CD1c-positive myeloid dendritic cell (primary cell): ENCODE results near the gene HSD3B7.

Experiments
- DNase-seq: peaks from one replicate; pipeline ENCODE4 v3.0.0-alpha.2; 2016; ENCODE audit errors: extremely low spot score

The HSD3B7 gene

DNA sequence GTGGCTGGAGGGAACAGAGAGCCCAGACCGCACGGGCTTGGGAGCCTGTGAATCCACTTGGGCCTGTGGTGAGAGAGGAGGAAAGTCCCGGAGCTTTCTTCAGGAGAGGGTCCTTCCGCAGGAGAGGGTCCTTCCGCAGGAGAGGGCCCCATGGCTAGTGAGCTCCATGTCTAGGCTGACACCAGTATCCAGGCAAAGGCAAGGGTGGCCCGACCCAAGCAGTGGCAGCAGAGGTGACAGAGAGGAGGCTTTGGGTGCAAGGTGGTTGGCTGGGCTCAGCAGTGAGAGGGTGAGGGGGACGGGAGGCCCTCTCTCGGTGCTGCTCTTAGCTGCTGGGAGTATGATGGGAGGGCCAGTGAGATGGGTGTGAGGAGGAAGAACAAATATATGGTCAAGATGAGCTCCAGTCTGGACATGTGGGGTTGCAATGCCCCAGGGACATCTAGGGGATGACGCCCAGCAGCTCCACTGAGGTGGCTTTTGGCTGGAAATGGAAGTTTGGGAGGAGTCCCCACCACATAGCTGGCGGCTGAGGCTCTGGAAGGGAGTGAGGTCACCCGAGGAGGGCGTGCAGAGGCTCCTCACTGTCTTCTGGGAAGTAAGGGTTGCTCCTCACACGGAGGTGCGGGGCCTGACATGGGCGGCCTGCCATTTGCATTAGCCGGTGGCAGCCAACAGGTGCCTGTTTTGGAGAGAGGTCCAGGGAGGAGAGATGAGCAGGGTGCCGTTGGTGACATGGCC lies 2.3 kb upstream of the HSD3B7 start:
- DNase-seq, result no peak

DNA sequence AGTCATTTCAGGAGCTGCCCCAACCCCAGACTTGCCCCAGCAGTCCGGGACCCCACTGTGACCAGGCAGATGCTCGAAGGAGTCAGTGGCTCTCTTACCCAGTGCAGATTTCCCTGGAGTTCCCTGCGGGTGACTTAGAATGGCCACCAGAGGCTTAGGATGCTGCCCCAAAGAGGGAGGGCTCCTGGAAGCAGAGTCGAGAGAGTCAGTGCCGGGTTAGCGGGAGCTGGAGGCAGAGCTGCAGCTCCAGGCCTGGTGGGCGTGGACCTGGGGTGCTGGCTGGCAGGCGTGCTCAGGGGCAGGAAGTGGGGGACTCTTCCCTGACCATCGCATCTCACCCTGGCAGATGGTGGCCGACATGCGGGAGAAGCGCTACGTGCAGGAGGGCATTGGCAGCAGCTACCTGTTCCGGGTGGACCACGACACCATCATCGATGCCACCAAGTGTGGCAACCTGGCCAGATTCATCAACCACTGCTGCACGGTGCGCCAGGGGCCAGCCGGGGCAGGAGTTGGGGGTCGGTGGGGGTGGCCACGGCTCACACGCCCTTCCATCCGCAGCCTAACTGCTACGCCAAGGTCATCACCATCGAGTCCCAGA lies 1.6 kb upstream of the HSD3B7 start:
- no peak for DNase-seq

DNA sequence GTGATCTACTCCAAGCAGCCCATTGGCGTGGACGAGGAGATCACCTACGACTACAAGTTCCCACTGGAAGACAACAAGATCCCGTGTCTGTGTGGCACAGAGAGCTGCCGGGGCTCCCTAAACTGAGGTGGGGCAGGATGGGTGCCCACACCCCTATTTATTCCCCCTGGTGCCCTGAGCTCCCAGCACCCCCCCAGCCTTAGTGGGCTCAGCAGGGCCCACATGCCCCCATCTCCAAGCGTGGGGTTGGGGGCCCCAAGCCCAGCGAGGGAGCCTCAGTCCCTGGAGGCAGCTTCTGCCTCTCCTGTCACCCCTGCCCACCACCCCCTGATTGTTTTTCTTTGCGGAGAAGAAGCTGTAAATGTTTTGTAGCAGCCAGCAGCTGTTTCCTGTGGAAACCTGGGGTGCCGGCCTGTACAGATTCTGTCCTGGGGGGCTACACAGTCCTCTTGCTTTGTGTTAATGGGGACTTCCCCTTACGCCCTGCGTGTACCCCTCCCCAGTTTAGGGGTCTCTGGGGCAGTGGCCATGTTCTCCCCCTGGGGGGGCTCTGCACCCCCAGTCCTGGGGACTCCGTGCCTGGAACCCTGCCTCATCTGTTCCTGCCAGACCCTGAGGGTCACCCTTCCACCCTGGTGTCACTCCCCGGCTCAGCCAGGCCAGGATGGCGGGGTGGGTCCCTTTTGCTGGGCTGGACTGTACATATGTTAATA lies 953 bp upstream of the HSD3B7 start:
- DNase-seq, result no peak

DNA sequence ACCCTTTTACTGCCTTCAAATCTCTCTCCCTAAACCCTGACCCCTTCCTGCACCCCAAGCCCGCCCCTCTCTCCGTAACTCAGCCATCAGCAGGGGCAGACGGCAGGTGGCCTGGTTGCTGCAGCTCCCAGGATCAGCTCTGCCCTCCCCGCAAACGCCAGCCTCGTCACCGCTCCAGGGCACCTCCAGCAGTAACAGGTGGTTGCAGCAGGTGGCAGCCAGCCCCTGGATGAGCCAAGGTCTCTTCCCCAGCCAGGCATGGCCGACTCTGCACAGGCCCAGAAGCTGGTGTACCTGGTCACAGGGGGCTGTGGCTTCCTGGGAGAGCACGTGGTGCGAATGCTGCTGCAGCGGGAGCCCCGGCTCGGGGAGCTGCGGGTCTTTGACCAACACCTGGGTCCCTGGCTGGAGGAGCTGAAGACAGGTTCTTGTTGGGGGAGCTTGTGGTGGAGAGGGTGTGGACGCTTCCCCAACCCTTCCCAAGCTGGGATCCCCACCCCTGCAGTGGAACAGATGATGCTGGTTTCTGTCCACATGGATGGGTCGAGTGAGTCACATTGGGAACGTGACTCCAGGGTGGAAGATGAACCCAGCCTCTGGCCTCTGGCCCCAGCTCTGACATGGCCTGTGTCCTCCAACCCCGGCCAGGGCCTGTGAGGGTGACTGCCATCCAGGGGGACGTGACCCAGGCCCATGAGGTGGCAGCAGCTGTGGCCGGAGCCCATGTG lies 558 bp downstream of the HSD3B7 start:
- DNase-seq, result no peak

DNA sequence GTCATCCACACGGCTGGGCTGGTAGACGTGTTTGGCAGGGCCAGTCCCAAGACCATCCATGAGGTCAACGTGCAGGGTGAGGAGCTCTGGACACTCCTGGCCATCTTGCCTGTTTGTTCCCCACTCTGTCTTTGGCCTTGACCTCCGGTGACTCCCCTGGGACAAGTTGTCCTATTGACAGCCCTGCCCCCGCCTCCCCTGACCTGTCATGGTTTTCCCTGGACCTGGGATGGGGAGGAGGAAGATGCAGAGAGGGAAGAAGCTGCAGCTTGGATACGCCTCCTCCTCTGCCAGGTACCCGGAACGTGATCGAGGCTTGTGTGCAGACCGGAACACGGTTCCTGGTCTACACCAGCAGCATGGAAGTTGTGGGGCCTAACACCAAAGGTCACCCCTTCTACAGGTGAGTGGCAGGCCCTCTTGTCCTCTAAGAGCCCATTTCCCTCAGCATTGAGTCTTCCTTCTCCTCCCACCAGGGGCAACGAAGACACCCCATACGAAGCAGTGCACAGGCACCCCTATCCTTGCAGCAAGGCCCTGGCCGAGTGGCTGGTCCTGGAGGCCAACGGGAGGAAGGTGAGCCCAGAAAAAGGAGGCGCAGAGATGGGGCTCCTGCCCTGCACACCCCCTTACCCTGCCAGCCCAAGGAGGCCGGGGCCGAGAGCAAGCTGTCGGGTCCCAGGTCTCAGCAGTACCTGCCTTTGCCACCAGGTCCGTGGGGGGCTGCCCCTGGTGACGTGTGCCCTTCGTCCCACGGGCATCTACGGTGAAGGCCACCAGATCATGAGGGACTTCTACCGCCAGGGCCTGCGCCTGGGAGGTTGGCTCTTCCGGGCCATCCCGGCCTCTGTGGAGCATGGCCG lies 1.4 kb downstream of the HSD3B7 start:
- no peak for DNase-seq

DNA sequence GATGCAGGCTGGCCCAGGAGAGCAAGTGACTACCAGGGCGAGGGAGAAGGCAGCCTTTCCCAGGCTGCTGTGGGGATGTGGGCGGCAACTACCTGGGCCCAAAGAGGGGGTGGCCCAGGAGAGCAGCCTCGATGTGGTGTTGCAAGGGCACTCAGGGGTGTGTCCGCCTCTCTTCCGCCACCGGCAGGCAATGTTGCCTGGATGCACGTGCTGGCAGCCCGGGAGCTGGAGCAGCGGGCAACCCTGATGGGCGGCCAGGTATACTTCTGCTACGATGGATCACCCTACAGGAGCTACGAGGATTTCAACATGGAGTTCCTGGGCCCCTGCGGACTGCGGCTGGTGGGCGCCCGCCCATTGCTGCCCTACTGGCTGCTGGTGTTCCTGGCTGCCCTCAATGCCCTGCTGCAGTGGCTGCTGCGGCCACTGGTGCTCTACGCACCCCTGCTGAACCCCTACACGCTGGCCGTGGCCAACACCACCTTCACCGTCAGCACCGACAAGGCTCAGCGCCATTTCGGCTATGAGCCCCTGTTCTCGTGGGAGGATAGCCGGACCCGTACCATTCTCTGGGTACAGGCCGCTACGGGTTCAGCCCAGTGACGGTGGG lies 2.7 kb downstream of the HSD3B7 start:
- DNase-seq, result no peak

DNA sequence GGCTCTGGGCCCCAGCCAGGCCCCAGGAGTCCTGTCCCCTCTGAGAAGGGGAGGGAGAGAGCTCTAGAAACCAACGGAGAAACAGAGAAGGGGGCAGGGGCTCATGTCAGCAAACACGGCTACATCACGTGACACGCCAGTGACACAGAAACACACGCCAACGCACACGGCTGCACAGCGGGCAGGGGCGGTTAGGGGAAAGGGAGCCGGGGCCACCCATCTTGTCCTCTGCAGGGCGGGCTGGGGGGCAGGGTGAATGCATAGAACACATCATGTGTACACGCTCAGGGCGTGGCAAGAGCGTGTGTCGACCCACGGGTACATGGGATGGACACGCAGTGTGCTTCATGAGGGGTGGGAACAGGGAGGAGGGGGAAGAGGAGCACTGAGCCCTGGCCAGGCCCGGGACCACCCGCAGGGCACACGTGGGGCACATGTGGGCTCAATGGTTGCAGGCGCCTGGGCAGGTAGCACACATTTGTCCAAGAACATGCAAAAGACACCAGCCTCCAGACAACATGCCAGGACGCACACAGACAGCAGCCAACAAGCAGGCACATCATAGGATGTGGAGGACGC lies 4.6 kb downstream of the HSD3B7 start:
- no peak for DNase-seq

DNA sequence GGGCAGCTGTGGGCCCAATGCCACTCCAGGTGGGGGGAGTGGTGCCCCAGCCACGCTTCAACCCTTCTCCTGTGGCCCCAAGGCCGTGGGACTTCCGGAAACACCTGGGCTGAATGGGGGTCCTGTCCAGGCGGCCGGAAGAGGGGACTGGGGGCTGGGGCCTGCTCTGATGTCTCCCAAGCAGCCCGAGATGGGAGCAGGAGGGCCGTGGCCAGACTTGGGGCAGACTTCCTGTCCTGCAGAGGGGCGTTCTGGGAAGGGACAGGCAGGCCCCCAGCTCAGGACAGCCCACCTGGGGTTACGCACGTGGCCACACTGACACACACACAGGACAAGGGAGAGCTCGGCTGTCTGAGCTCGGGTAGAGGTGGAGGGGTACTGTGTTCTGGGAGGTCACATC lies 5.1 kb downstream of the HSD3B7 start:
- no peak for DNase-seq

DNA sequence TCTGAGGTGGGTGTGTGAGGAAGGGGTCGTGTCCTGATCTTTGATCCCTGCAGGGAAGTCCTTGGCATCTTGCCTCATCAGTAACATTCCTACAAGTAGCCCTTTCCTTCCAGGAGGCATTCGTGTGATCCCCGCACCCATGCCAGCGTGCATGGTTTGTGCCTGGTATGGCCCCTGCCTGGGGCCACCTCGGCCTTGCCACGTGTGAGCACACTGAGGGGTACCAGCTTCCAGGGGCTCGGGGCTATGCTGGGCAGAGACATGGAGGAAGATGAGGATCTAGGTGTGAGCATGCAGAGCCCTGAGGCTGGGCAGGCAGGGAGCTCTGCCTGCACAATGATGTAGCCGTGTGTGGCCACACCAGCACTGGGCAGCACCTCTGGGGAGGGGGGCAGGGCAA lies 6.0 kb downstream of the HSD3B7 start:
- DNase-seq, result no peak

DNA sequence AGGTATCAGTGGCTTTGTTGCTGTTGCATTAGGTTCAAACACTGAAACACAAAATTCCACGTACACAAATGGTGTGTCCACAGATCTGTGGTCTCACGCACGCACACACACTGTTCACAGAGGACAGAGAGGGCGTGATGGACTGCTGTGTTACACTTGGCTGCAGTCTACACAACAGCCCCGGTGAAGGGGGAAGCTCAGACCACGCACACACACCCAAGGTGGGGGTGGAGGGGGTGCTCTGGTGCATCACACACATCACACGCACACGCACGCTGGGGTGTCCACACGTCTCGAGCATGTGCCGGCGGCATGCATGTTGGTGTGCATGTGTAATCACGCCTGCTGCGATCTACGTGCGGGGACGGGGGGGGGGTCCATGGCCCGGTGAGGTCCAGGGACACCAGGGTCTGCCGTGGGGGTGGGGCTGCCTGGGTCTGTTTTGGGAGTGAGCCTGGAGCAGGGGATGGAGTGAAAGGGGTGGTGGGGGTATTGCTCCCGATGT lies 7.3 kb downstream of the HSD3B7 start:
- DNase-seq, result no peak

DNA sequence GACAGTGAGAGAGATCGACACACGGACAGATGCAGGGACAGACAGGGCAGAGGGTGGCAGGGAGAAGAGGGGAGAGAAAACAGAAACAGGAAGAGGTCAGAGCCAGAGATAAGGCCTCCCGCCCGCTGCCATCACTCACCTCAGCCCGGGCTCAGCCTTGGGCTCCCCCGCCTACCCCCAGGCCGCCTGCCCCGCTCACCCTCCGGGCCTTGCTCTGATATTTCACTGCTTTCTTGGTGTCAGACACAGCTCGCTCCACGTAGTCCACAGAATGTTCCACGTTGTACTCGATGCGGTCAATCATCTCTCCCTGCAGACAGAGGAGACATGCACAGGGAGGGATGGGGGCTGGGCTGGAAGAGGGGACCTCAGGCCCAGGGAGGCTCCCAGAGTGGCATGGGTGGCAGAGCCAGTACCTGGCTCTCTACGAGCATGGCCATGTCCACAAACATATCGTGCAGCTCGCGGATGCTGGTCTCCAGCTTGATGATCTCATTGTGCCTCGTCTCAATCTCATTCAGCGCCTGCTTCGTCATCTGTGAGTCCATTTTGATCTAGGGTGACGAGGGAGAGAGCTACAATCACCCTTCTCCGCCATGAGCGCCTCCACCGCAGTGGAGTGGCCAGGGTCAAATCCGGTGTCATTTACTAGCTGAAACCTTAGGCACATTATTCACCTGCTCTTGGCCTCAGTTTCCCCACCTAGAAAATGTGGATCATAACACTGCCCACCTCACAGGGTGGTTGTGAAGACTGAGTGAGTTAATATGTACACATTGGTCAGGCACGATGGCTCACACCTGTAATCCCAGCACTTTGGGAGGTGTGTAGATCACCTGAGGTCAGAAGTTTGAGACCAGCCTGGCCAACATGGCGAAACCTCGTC lies 8.2 kb downstream of the HSD3B7 start:
- no peak for DNase-seq

DNA sequence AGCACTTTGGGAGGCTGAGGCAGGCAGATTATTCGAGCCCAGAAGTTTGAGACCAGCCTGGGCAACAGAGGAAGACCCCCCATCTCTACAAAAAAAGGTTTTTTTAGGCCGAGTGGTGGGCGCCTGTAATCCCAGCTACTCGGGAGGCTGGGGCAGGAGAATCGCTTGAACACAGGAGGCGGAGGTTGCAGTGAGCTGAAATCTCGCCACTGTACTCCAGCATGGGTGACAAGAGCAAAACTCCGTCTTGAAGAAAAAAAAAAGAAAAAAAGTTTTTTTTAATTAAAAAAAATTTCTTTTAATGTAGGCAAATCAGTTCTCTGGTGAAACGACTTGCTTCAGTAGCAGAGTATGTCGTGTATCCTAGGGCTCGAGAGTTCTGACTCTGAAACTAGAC lies 10.9 kb downstream of the HSD3B7 start:
- DNase-seq, result no peak

DNA sequence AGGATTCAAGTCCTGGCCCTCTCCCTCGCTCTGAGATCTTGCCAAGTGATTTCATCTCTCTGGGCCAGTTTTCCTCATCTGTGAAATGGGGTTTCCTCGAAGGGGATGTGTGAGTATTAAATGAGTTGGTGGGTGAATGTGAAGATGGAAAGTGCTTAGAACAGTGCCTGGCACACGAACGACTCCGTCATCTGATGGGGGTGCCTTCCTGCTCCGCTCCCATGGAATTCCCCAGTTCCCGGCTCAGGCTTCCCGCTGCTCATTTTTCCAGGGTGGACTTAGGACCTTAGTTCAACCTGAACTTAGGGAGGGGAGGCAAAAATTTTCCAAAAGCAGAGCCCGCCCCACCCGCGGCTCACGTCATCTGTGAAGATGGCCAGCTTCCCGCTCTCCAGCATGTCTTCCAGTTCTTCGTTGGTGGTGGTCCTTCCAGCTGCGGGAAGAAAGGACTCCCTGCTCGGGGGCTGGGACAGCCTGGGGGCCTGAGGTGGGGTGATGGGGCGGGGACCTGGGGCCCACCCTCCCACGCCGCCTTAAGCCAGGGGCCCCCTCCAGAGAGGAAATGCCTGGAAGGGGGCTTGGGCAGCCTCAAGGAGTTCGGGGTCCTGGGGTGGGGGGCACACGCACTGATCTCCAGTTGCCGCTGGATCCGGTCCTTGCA lies 11.4 kb downstream of the HSD3B7 start:
- no peak for DNase-seq

DNA sequence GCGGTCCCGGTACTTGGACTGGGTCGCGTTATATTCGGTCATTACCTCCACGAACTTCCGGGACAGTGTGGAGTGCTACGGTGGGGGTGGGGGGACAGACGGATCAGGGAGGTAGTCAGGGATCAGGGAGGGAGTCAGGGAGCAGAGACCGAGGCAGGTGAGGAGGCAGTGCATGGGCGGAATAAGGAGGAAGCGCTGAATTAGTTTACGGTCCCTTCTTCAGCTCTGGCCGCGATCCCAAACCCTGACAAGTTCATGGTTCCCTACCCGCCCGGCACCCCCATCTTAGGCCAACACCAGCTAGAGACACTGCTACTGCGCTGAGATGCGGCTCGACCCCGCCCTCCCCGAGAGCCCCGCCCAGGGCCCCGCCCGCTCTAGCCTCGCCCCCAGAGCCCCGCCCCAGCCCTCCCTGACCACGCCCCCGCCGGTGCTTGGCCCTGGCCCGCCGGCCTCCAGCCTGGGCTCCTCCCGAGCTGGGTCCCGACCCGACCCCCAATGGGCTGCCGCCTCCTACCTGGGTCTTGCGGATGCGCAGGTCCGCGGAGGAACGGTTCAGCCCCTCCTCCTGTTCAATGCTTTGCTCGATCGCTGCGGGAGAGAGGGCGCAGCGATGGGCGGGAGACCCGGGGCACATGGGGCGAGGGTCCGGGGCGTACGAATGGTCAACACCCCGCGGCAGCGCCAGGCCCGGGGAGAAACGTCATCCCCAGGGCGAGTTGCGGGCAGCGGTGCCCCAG lies 12.1 kb downstream of the HSD3B7 start:
- DNase-seq, result peak; percentile 90

DNA sequence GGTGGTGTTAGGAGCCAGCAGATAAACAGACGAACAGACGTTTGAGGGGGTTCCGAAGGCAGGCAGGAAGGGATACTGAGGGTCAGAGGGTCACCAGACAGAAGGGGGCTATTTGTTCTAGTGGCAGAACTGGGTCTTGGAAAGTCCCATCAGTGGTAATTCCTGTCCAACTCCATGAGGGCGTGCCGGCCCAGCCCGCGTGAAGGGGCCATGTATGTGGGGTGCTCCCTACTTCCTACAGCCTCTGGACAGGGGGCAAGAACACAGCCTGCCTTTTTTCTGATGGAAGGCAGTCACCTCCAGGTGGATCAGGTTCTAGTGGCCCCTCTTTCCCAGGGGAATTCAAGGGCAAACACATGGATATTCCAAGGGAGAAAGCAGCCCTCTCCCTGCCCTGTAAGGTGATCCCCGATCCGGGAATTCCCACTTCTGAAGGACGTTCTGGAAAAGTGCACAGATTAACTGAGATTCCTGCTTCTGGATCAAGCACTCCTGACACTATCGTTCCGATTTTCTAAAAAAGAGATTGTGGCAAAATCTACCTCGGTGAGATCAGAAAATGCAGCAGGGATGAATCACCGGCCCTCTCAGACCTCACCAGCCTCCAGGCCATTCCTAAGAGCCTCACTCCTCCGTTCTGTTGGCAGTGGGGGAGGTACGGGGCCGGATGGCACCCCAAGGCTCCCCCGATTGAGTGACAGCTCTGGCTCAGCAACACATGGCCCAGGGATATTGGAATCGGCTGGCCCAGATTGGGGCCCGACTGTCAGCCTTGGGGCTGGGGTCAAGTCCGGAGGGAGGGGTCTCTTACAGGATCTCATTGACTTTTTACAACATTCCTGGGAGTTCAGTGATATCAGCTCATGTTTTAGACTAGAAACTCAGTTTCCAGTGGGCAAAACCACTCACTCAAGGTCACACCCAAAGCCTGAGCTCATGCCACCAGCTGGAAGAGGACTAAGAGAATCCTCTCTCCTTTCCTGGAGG lies 13.0 kb downstream of the HSD3B7 start:
- DNase-seq, result no peak

DNA sequence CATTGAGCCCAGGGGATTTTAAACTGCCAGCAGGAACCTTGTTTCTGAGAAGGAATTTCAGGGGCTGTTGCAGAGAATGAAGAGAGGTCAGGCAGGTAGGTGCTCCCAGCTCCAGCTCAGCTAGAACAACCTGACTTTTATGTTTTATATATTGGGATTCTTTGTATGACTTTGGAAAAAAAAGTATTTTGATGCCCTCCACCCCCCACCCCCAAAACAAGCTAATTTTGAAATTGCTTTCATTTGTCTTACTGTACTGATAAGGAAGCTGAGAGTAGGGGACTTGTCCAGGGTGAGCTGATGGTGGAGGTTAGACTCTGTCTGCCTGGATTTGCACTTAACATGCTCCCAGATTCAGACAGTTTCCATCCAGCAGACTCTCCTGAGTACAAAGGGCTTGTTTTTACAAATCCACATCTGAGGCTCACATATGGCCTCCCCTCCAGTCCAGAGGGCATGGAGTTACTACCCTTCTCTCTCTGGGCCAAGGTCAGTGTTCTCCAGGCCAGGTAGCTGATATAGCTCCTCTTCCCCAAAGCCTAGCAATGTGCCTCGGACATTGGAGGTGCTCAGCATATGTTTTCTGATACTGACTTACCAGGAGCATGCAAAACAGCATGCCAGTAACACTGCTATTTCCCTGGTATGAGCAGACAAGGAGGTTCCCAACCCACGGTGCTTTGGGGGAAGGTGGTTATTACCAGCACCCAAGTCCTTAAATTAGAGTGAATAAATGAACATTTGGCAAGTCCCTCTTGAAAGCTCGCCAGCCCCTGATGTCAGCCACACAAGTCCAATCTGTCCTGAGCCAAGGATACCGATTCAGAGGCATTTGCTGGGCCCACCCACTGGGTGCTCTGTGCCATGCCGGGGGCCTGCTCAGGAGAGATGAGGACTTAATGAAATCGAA lies 14.1 kb downstream of the HSD3B7 start:
- no peak for DNase-seq
